Cardiac muscle cell (in vitro differentiated cells and primary cell): ENCODE measurements around the gene RING1. TPM values are rescaled to one million over a fixed set of nuclear protein-coding genes. Genes with fewer than 3 reads are reported as not detected.

Experiments used
- DNase-seq, 2 donors: peaks; one replicate each; pipeline versions ENCODE4 v3.0.0 to v3.0.0-alpha.2; 2010 to 2017; ENCODE audit warnings: low read depth in 1 of 2, low spot score in 1 of 2
- H3K27ac ChIP-seq: fragments of 200-600 bp; sonication (generic); 2 replicates; pipeline ENCODE4 v1.5.1; 2016
- H3K27me3 ChIP-seq: fragments of 200-600 bp; sonication (generic); 2 replicates; pipeline ENCODE4 v1.6.0; 2016; ENCODE audit warnings: control low read depth
- H3K36me3 ChIP-seq: fragments of 200-600 bp; sonication (generic); 2 replicates; pipeline ENCODE4 v1.5.1; 2016; ENCODE audit warnings: control low read depth
- H3K4me1 ChIP-seq: fragments of 200-600 bp; sonication (generic); 2 replicates; pipeline ENCODE4 v1.8.1; 2017; ENCODE audit warnings: low read depth, mild to moderate bottlenecking, mixed run types
- H3K4me3 ChIP-seq: fragments of 200-600 bp; sonication (generic); 2 replicates; pipeline ENCODE4 v1.5.1; 2016; ENCODE audit warnings: mild to moderate bottlenecking
- H3K9me3 ChIP-seq: fragments of 200-600 bp; sonication (generic); 2 replicates; pipeline ENCODE4 v1.5.1; 2017; ENCODE audit warnings: low read depth, mild to moderate bottlenecking, control low read depth
- polyA plus RNA-seq: library from polyadenylated mRNA; unstranded; fragments of >200 nt; fragmentation: Nextera tagmentation; extraction: Ambion mirVana; gene quantifications from 2 replicates; pipeline ENCODE4 v1.2.1, GENCODE V29; 2016
- total RNA-seq: library from RNA; depleted of rRNA; stranded (reverse); fragments of >200 nt; gene quantifications from 2 replicates; pipeline ENCODE4 v1.2.3, GENCODE V29; 2016
- TF ChIP-seq, protein P1 (sequence below): IDR thresholded peaks from 2 replicates; pipeline ENCODE4 v1.5.1; 2012; ENCODE audit warnings: low read depth, mild to moderate bottlenecking, low read length

Gene RING1
- total and polyA plus RNA-seq, 2 experiments from 2014 or later, result 37.0 to 42.1 TPM

- H3K4me1 ChIP-seq, result no peaks in the 10 kb centered on the region
- TF ChIP-seq, protein P1, sequence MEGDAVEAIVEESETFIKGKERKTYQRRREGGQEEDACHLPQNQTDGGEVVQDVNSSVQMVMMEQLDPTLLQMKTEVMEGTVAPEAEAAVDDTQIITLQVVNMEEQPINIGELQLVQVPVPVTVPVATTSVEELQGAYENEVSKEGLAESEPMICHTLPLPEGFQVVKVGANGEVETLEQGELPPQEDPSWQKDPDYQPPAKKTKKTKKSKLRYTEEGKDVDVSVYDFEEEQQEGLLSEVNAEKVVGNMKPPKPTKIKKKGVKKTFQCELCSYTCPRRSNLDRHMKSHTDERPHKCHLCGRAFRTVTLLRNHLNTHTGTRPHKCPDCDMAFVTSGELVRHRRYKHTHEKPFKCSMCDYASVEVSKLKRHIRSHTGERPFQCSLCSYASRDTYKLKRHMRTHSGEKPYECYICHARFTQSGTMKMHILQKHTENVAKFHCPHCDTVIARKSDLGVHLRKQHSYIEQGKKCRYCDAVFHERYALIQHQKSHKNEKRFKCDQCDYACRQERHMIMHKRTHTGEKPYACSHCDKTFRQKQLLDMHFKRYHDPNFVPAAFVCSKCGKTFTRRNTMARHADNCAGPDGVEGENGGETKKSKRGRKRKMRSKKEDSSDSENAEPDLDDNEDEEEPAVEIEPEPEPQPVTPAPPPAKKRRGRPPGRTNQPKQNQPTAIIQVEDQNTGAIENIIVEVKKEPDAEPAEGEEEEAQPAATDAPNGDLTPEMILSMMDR, result no peak
Observed at GRCh38 chr6:33171016-33171879, 37.1 kb upstream of the RING1 start.

DNA sequence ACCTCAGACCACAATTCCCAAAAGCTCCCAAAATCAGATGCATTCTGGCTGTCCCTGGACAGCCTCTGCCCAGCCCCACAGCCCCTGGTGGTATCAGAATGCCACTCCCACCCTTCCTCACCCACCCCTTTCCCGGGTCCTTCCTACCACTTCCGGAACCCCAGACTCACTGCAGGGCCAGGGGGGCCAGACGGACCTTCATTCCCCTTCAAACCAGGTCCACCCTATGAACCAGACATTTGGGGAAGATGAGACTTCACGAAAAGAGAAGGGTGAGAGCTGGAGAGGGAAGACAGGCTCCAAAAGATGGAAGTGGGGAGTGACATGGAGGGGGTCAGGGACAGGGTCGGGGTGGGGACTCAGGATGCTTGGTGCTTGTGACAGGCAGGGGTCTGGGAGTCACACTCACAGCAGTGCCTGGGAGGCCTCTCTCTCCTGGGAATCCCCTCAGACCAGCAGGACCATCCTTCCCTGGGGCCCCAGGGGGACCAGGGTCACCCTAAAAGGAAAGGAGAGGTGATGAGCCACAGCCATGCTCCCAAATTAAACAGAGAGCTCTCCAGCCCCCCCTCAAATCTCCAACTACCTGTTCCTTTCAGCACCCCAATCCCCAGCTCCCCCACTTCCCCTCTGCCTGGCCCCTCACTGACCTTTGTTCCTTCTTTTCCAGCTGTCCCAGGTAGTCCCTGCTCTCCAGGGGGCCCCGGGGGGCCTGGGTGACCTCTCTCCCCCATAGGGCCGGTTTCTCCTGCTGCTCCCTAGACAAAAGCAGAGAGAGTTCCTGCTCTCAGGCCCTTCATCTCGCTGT, 36.2 kb upstream of the RING1 start:
- TF ChIP-seq, protein P1, result no peak
- DNase-seq, result no peak
- H3K4me1 ChIP-seq, result no peaks in the 10 kb centered on the region
- no peaks in the 10 kb centered on the region for H3K27me3 ChIP-seq
- H3K36me3 ChIP-seq, result peaks cover 4% of the 10 kb centered on the region
- H3K4me3 ChIP-seq, result no peak overlapping the region
- H3K9me3 ChIP-seq, result no peaks in the 10 kb centered on the region
- no peak overlapping the region for H3K27ac ChIP-seq

More at GRCh38 chr6:33171016-33171879, 37.1 kb upstream of the RING1 start:
- no peak overlapping the region for H3K4me3 ChIP-seq
- no peak overlapping the region for H3K27ac ChIP-seq
- DNase-seq, result no peak
- peaks cover 4% of the 10 kb centered on the region for H3K36me3 ChIP-seq
- no peaks in the 10 kb centered on the region for H3K27me3 ChIP-seq
- no peaks in the 10 kb centered on the region for H3K9me3 ChIP-seq

- Histone ChIP-seq H3K27ac (no peak overlapping the region), H3K9me3 (no peaks in the 10 kb centered on the region), H3K4me3 (no peak overlapping the region), H3K4me1 (no peaks in the 10 kb centered on the region), H3K27me3 (no peaks in the 10 kb centered on the region), H3K36me3 (peaks cover 4% of the 10 kb centered on the region)
- TF ChIP-seq, protein P1, result peak; percentile 75
- DNase-seq, result peak in 1 of 2 donors; percentile 43
Observed at GRCh38 chr6:33172688-33173534, 35.4 kb upstream of the RING1 start.

DNA sequence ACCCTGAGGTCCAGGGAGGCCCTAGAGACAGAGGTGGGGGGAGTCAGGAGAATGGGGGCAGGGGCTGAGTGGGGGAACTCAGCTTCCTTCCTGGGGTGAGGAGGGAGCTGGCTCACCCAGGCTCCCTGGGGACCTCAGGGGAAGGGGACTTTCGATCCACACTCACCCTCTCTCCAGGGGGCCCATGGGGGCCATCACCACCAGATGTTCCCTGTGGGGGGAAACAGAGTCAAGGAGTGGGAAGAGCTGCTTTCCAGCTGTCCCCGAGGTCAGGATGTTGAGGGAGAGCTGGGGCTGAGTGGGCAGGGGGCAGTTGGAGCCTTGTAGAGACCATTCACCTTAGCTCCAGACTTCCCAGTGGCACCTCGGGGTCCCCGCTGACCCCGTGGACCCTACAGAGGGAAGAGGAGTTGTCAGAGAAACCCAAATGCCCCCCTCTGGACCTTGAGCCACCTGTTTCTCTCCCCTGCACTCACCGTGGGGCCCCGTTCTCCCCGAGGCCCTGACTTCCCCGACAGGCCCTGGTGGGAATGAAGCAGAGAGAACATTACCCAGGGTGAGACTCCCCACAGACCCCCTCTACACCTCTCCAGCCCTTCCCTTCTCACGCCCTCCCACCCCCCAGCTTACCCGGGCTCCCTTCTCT, 34.6 kb upstream of the RING1 start:
- Histone ChIP-seq H3K4me1 (no peaks in the 10 kb centered on the region), H3K36me3 (peaks cover 4% of the 10 kb centered on the region), H3K27ac (no peak overlapping the region), H3K9me3 (no peaks in the 10 kb centered on the region), H3K4me3 (no peak overlapping the region), H3K27me3 (no peaks in the 10 kb centered on the region)
- TF ChIP-seq, protein P1, result no peak
- DNase-seq, result no peak

DNA sequence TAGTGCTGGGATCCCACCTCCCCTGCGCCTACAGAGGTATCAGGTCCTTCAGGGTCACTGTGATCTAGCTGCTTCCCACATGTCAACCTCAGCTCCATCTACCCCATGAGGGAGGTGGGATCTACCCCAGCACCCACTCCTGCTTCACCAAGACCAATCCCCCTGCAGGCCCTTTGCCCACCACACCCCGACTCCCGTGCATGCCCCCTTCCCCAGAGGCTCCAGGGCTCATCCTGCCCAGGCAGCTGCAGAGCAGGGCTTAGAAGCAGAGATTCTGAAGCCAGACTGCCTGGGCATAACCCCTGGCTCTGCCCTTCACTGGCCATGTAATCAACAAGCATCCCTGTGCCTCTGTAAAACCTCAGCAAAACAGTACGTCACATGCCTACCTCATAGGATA, 33.5 kb upstream of the RING1 start:
- Histone ChIP-seq H3K27me3 (no peaks in the 10 kb centered on the region), H3K4me1 (no peaks in the 10 kb centered on the region), H3K27ac (no peak overlapping the region), H3K36me3 (peaks cover under 1% of the 10 kb centered on the region), H3K9me3 (no peaks in the 10 kb centered on the region), H3K4me3 (no peak overlapping the region)
- DNase-seq, result no peak
- TF ChIP-seq, protein P1, result no peak
